Sciatic nerve (tissue), 2 donors: Measurements from ENCODE around the gene QSOX2. TPM values are rescaled to one million over a fixed set of nuclear protein-coding genes. Genes with fewer than 3 reads are reported as not detected.
A peak's percentile ranks its signal among the peaks of the same experiment; 100 is the strongest.

ENCODE experiments used
- ATAC-seq: fragments of 200-7000 bp; cut with Tn5 transposase; one replicate; pipeline ENCODE4 v1.9.1; 2020; ENCODE audit warnings: mild to moderate bottlenecking, moderate library complexity
- DNase-seq: peaks from one replicate; pipeline ENCODE4 v3.0.0-alpha.2; 2020; ENCODE audit warnings: low spot score
- intact Hi-C: fragments of 100-400 bp; cut with DNase I; formaldehyde crosslinking; loops from one replicate; pipeline ENCODE4 v1.14.2; 2022
- total RNA-seq: library from RNA; stranded (reverse); fragmentation: NEBNext Ultra II Directional; extraction: Animal tissue kit (Norgen Biotek cat#: 25700); gene quantifications from one replicate; pipeline ENCODE4 v1.2.1, GENCODE V29; 2021
- donor health status: DM: no; HTN: no; CAD: no.
- donor health status: DM: no; HTN: no; CAD: no.

Gene QSOX2
- total RNA-seq, 1 donor from 2014 or later, result 7.5 TPM

GRCh38 chr9:136200424-136200823 is 45.2 kb downstream of the QSOX2 start:
- intact Hi-C loops, result no loop called here
- no peak for ATAC-seq
- DNase-seq, result no peak

GRCh38 chr9:136199391-136200288 is 46.0 kb downstream of the QSOX2 start:
- no peak for ATAC-seq
- DNase-seq, result no peak
- intact Hi-C loops, result no loop called here

GRCh38 chr9:136198605-136199083 is 47.0 kb downstream of the QSOX2 start:
- ATAC-seq (no peak), DNase-seq (no peak)
- intact Hi-C loops, result no loop called here

GRCh38 chr9:136197930-136198604 is 47.5 kb downstream of the QSOX2 start:
- intact Hi-C loops, result no loop called here
- DNase-seq (no peak), ATAC-seq (no peak)

- intact Hi-C loops, result no loop called here
- DNase-seq, result no peak
- peak; percentile 10 for ATAC-seq
Measured at GRCh38 chr9:136197084-136197875, 48.3 kb downstream of the QSOX2 start.

- DNase-seq, result no peak
- intact Hi-C loops, result no loop called here
- ATAC-seq, result no peak
Measured at GRCh38 chr9:136196404-136197083, 49.1 kb downstream of the QSOX2 start.

- ATAC-seq (no peak), DNase-seq (no peak)
- intact Hi-C loops, result no loop called here
Measured at GRCh38 chr9:136194540-136194939, 51.1 kb downstream of the QSOX2 start.

- intact Hi-C loops, result no loop called here
- no peak for DNase-seq
Measured at GRCh38 chr9:136193891-136194279, 51.7 kb downstream of the QSOX2 start.

GRCh38 chr9:136193127-136193890 is 52.3 kb downstream of the QSOX2 start:
- intact Hi-C loops, result no loop called here
- ATAC-seq (no peak), DNase-seq (no peak)

More at GRCh38 chr9:136193891-136194279, 51.7 kb downstream of the QSOX2 start:
- ATAC-seq, result no peak

- no peak for ATAC-seq
- no peak for DNase-seq
- intact Hi-C loops, result no loop called here
Measured at GRCh38 chr9:136192289-136193126, 53.1 kb downstream of the QSOX2 start.

GRCh38 chr9:136191960-136192286 is 53.7 kb downstream of the QSOX2 start:
- no peak for ATAC-seq
- no peak for DNase-seq
- intact Hi-C loops, result no loop called here

GRCh38 chr9:136191099-136191959 is 54.3 kb downstream of the QSOX2 start:
- ATAC-seq, result no peak
- no peak for DNase-seq
- intact Hi-C loops, result no loop called here

GRCh38 chr9:136190656-136191055 is 55.0 kb downstream of the QSOX2 start:
- no peak for ATAC-seq
- no peak for DNase-seq
- intact Hi-C loops, result no loop called here

GRCh38 chr9:136190237-136190601 is 55.4 kb downstream of the QSOX2 start:
- intact Hi-C loops, result no loop called here
- DNase-seq (no peak), ATAC-seq (no peak)

GRCh38 chr9:136189394-136190236 is 56.0 kb downstream of the QSOX2 start:
- no peak for DNase-seq
- no peak for ATAC-seq
- intact Hi-C loops, result no loop called here
